Activated T-helper 2 cell treated with anti-CD3 and anti-CD28 coated beads, Interferon-gamma antibody, Interleukin-2, Interleukin-4, amounts not matched to agents 10 μg/mL and 5 μg/mL and 100 μg/mL, durations not matched to agents 14 hours and 24 hours and 36 hours (primary cell): ENCODE results near the gene DMBX1. TPM values are rescaled to one million over a fixed set of nuclear protein-coding genes. Genes with fewer than 3 reads are reported as not detected.

Experiments
- DNase-seq: peaks from one replicate; pipeline ENCODE4 v3.0.0; 2021; ENCODE audit warnings: low spot score
- H3K27ac Mint-ChIP-seq: one replicate; pipeline ENCODE4 v1.8.0; 2021; ENCODE audit warnings: mixed read lengths
- H3K27me3 Mint-ChIP-seq: one replicate; pipeline ENCODE4 v1.8.0; 2021; ENCODE audit warnings: low read depth, mixed read lengths
- H3K36me3 Mint-ChIP-seq: one replicate; pipeline ENCODE4 v1.8.0; 2021; ENCODE audit warnings: low read depth, mixed read lengths
- H3K4me1 Mint-ChIP-seq: one replicate; pipeline ENCODE4 v1.8.0; 2021; ENCODE audit warnings: low read depth, mixed read lengths
- H3K4me3 Mint-ChIP-seq: one replicate; pipeline ENCODE4 v1.8.0; 2021; ENCODE audit warnings: low read depth, mild to moderate bottlenecking, moderate library complexity, mixed read lengths
- H3K9me3 Mint-ChIP-seq: one replicate; pipeline ENCODE4 v1.8.0; 2021; ENCODE audit warnings: mixed read lengths
- intact Hi-C: fragments of 100-400 bp; cut with micrococcal nuclease; formaldehyde crosslinking; loops from one replicate; pipeline ENCODE4 v1.15.1; 2023
- total RNA-seq: library from RNA; stranded (reverse); gene quantifications from 2 replicates; pipeline ENCODE4 v1.2.3, GENCODE V29; 2022

The DMBX1 gene
- total RNA-seq, 1 donor from 2014 or later, result not detected

DNA sequence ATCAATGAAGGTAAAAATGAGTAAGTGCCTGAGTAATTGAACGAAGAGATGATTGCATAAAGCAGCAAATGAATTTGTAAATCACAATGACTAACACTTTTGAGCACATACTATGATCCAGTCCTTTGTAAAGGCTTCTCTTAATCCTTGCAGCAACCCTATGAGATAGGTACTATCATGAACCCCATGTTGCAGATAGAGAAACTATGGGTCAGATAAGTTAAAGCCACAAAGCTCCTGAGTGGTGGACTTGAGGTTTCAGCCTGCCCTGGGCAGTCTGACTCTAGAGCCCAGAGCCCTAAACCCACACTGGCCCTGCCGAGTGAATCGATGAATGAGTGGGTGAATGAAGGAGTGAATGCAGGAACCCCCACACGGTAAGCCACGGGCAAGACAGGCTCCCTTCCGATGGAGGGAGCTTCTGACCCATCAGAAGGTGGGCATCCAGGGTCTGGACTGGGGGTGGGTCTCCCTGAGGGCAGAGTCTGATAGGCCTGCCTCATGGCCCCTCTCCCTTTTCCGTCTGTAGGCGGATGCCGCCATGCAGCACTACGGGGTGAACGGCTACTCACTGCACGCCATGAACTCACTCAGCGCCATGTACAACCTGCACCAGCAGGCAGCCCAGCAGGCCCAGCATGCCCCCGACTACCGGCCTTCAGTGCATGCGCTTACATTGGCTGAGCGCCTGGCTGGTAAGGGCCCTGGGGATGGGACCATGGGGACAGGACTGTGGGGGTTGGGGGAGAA, 17.0 kb downstream of the DMBX1 start:
- H3K27me3 Mint-ChIP-seq, result peaks cover 14% of the 10 kb centered on the region

DNA sequence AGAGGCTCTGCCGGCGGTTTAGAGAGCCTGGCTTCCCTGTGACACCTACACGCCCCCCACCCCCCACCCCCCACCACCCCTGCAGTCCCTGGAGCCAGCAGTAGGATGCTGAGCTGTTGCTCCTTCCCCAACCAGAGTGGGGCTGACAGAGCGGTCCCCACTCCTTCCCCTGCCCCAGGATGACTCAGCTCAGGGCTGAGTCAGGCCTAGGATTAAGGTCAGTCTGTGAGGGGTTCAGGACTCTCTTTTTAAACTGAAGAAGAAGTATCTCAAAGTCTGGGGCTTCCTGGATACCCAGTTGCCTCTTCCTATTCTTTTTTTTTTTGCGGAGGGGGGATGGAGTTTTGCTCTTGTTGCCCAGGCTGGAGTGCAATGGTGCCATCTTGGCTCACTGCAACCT, 19.1 kb downstream of the DMBX1 start:
- intact Hi-C loops, result no loop called here
- Mint-ChIP-seq H3K27ac (no peak overlapping the region), H3K4me3 (no peak overlapping the region), H3K36me3 (no peaks in the 10 kb centered on the region), H3K27me3 (peaks cover 6% of the 10 kb centered on the region), H3K9me3 (no peaks in the 10 kb centered on the region), H3K4me1 (no peaks in the 10 kb centered on the region)
- DNase-seq, result no peak

More for the DNA sequence above, 17.0 kb downstream of the DMBX1 start:
- Mint-ChIP-seq H3K36me3 (no peaks in the 10 kb centered on the region), H3K27ac (no peak overlapping the region), H3K4me3 (no peak overlapping the region), H3K4me1 (no peaks in the 10 kb centered on the region), H3K9me3 (no peaks in the 10 kb centered on the region)
- DNase-seq, result no peak
- intact Hi-C loops, result no loop called here

DNA sequence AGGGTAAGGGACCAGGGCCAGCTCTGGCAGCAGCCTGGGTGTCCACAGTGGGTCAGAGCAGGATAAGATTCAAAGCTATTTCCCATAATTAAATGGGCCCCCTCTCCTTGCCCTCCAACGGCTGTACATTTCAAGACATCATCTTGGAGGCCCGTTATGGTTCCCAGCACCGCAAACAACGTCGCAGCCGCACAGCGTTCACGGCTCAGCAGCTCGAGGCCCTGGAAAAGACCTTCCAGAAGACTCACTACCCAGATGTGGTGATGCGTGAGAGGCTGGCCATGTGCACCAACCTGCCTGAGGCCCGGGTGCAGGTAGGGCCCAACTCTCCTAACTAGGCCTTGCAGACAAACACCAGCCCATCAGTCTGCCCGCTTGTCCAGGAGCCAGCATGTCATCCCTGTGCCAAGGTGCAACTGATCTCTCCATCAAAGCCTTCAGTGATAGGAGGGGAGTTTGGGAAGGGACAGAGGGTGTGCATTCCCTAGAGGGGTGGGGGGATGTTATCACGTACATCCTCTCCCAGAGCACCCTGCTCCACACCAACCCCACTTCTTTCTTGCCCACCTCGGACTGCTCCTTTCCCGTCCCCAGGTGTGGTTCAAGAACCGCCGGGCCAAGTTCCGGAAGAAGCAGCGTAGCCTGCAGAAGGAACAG, 20.8 kb downstream of the DMBX1 start:
- DNase-seq, result no peak
- Mint-ChIP-seq H3K27me3 (peaks cover 11% of the 10 kb centered on the region), H3K36me3 (no peaks in the 10 kb centered on the region), H3K27ac (no peak overlapping the region), H3K4me1 (no peaks in the 10 kb centered on the region), H3K9me3 (no peaks in the 10 kb centered on the region), H3K4me3 (no peak overlapping the region)
- intact Hi-C loops, result no loop called here

DNA sequence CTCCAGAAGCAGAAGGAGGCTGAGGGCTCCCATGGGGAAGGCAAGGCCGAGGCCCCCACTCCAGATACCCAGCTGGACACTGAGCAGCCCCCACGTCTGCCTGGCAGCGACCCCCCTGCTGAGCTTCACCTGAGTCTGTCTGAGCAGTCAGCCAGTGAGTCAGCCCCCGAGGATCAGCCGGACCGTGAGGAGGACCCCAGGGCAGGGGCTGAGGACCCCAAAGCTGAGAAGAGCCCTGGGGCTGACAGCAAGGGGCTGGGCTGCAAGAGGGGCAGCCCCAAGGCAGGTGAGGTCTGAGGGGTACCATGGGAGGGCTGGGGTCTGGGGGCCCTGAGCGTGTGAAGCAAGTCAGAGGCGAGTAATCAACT, 21.3 kb downstream of the DMBX1 start:
- H3K36me3 Mint-ChIP-seq, result no peaks in the 10 kb centered on the region
- H3K4me3 Mint-ChIP-seq, result no peak overlapping the region
- no peaks in the 10 kb centered on the region for H3K9me3 Mint-ChIP-seq
- intact Hi-C loops, result no loop called here
- peaks cover 14% of the 10 kb centered on the region for H3K27me3 Mint-ChIP-seq
- H3K4me1 Mint-ChIP-seq, result no peaks in the 10 kb centered on the region
- no peak for DNase-seq
- H3K27ac Mint-ChIP-seq, result no peak overlapping the region

DNA sequence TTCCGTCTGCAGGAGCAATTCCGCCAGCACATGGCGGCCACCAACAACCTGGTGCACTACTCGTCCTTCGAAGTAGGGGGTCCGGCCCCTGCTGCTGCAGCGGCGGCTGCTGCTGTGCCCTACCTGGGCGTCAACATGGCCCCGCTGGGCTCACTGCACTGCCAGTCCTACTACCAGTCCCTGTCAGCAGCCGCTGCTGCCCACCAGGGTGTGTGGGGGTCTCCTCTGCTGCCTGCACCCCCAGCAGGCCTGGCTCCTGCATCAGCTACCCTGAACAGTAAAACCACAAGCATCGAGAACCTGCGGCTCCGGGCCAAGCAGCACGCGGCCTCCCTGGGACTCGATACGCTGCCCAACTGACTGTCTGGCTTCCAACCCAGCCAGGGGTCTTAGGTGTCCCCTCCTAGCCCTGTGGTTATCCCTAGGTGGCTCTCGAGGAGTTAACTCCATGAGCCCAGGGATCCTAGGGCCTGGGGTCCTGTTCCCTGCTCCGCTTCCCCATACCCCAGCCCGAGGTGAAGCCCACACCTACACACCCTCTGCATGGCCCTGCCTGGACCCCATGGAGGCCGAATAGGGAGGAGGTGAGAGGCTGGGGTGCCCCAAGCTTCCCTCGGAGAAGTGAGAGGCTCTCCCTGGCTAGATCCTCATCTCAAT, 22.6 kb downstream of the DMBX1 start:
- no peaks in the 10 kb centered on the region for H3K36me3 Mint-ChIP-seq
- no peak for DNase-seq
- H3K27ac Mint-ChIP-seq, result no peak overlapping the region
- peaks cover 23% of the 10 kb centered on the region for H3K27me3 Mint-ChIP-seq
- intact Hi-C loops, result no loop called here
- H3K4me1 Mint-ChIP-seq, result no peaks in the 10 kb centered on the region
- no peak overlapping the region for H3K4me3 Mint-ChIP-seq
- H3K9me3 Mint-ChIP-seq, result no peaks in the 10 kb centered on the region

DNA sequence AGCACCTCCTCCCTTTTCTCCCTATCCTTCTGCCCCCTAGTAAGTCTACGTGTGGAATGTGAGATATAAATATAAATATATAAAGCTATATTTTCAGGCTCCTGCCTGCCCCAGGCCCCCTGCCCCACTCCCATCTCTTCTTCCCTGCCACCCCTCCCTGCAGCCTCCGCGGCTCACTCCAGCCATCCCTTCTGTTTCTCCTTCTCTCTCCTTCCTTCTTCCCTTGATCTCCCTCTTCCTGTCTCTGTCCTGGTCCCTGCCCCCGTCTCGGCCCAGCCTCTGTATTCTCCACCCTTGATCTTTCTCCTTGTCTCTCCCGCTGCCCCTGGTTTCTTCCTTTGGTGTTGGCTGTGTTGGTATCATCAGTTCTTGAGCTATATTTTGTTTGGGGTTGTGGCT, 23.2 kb downstream of the DMBX1 start:
- intact Hi-C loops, result no loop called here
- Mint-ChIP-seq H3K36me3 (no peaks in the 10 kb centered on the region), H3K4me1 (no peaks in the 10 kb centered on the region), H3K9me3 (no peaks in the 10 kb centered on the region), H3K4me3 (no peak overlapping the region), H3K27ac (no peak overlapping the region), H3K27me3 (peaks cover 27% of the 10 kb centered on the region)
- DNase-seq, result no peak

DNA sequence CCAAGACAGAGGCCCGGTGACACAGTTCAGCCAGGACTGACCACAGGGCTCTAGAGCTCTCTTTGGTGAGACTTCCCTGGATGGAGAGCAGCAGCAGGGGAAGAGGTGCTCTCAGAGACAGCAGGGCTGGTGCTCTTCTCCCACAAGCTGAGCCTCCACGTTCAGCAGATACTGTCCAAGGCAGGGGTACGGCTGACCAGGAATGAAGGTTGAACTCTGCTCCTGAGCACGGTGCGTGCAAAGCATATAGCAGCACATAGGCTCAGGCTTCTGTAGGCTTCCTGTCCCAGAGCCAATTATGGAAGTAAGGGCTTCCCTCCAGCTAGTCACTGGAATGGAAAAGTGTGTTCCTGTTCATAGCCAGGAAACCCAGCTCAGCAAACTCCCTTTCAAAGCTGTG, 23.9 kb downstream of the DMBX1 start:
- H3K4me3 Mint-ChIP-seq, result no peak overlapping the region
- peaks cover 34% of the 10 kb centered on the region for H3K27me3 Mint-ChIP-seq
- no peaks in the 10 kb centered on the region for H3K9me3 Mint-ChIP-seq
- DNase-seq, result no peak
- H3K27ac Mint-ChIP-seq, result no peak overlapping the region
- intact Hi-C loops, result no loop called here
- no peaks in the 10 kb centered on the region for H3K36me3 Mint-ChIP-seq
- H3K4me1 Mint-ChIP-seq, result no peaks in the 10 kb centered on the region

DNA sequence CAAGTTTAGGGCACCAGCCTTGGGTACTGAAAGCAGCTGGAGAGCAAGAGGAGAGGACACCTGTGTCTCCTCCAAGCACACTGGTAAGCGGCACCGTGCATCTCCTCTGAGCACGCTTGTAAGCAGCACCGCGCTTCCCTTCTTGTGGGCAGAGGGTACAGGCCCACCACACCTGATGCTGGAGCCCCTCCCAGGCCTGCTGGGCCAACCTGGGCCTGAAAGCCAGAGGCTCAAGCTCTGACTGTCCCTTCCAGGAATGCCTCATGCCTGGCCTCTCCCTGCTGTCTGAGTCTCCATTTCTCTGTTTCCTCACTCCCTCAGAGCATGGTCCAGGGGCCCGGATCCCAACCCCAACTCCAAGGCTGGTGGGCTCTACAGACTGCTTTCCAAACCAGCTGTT, 25.9 kb downstream of the DMBX1 start:
- no peak overlapping the region for H3K4me3 Mint-ChIP-seq
- H3K27ac Mint-ChIP-seq, result no peak overlapping the region
- DNase-seq, result no peak
- H3K9me3 Mint-ChIP-seq, result no peaks in the 10 kb centered on the region
- H3K4me1 Mint-ChIP-seq, result no peaks in the 10 kb centered on the region
- intact Hi-C loops, result no loop called here
- H3K36me3 Mint-ChIP-seq, result no peaks in the 10 kb centered on the region
- peaks cover 37% of the 10 kb centered on the region for H3K27me3 Mint-ChIP-seq

DNA sequence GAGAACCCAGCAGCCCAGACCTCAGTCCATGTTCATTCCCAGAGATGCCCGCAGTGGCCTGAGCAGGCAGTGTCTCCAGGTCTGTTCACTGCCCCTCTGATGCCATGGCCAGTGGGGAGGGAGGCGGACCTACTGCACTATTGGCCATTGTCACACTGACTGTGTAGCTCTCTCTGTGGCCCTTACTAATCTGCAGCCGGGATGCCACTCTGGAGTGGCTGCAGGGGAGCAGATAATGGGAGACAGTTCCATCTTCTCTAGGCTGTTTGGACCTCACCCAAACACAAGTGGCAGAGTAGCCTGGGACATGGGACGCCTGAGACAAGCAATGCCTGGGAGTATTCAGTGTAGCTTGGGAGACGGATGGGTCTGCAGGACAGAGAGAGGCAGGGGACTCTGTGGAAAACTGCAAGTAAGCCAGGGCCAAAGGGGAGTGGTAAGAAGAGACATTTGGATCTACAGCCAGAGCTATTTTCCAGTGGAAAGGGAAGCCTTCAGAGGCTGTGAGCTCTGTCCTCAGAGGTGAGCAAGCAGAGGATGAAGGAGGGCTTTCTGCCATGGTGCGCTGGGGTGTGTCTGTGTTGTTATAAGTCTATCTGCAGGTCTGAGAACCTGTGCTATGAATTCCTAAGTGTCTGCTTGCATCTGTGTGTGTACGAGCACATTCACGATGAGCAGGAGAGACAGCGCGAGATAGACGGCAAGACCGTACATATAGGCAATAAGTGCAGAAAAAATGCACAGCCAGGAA, 26.7 kb downstream of the DMBX1 start:
- no peak overlapping the region for H3K27ac Mint-ChIP-seq
- intact Hi-C loops, result no loop called here
- H3K4me3 Mint-ChIP-seq, result no peak overlapping the region
- no peak for DNase-seq
- no peaks in the 10 kb centered on the region for H3K9me3 Mint-ChIP-seq
- peaks cover 1% of the 10 kb centered on the region for H3K4me1 Mint-ChIP-seq
- H3K27me3 Mint-ChIP-seq, result peaks cover 37% of the 10 kb centered on the region
- no peaks in the 10 kb centered on the region for H3K36me3 Mint-ChIP-seq

DNA sequence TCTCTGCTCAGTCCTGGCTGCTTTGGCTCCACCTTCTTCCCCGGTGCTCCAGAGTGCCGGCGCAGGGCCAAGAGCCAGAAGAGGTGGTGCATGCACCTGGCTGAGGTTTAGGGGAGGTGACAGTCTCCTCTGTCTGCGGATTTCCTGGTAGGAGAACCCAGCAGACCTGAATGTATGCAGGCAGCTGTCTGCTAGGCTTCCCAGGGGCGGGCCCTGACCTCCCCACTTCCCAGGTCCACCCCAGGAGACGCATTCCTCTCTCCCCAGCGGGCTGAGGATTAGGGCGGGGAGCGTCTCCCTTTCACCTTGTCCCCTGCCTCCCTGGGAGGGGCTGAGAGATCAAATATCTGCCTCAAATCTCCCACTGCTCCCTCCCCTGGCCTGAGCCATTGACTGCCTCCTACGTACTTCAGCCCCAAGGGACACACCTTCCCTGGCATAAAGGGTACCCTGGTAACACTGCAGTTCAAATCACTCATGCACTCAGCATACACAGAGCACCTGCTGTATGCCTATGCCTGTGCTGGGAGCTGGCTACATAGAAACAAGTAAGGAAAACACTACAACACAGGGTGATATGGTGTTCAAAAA, 27.5 kb downstream of the DMBX1 start:
- Mint-ChIP-seq H3K4me1 (peaks cover 7% of the 10 kb centered on the region), H3K4me3 (no peak overlapping the region), H3K9me3 (no peaks in the 10 kb centered on the region), H3K27ac (no peak overlapping the region), H3K36me3 (no peaks in the 10 kb centered on the region), H3K27me3 (peaks cover 37% of the 10 kb centered on the region)
- intact Hi-C loops, result no loop called here
- DNase-seq, result no peak

DNA sequence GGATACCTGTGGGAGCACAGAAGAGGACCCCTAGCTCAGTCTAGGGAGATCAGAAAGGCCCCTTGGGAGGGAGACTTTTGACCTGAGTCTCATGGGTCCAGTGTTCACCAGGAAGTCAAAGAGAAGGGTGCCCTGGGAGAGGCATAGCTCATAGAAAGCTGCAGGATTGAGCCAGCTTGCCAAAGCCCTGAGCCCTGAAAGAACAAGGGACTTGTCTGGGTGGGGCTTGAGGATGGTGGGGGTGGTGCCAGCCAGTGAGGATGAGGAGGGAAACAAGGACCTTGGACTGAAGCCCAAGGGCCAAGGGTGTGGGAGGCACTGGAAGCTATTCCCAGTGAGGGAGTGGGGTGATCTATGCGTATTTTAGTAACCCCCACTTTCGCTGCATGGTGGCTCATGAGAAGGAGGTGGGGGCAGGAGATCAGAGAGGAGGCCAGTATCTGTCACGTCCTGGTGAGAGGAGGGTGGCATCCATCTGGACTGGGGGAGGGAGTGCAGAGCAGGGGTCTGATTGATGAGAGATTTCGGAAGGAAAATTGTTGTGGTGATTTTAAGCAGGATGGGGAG, 28.4 kb downstream of the DMBX1 start:
- Mint-ChIP-seq H3K4me1 (peaks cover 15% of the 10 kb centered on the region), H3K27me3 (peaks cover 37% of the 10 kb centered on the region), H3K4me3 (no peak overlapping the region), H3K27ac (no peak overlapping the region), H3K9me3 (no peaks in the 10 kb centered on the region), H3K36me3 (no peaks in the 10 kb centered on the region)
- intact Hi-C loops, result no loop called here
- no peak for DNase-seq

DNA sequence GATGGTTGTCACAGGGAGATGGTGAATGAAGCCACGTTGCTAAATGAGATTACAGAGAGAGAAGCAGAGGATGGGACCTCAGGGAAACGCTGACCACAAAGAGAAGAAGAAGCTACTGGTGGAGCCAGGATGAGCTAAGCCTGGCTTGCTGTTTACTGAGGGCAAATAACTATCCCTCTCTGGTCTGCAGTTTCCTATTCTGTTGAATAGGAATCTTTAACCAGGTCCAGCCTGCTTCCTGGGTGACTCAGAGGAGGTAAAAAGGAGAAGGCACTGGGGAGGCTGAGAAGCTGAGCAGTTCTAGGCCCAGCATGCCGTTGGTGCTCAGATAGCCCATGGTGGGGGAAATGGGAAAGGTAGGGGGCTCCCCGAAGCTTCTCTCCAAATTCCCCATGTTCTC, 29.6 kb downstream of the DMBX1 start:
- Mint-ChIP-seq H3K4me1 (peaks cover 15% of the 10 kb centered on the region), H3K27ac (no peak overlapping the region), H3K36me3 (no peaks in the 10 kb centered on the region), H3K27me3 (peaks cover 32% of the 10 kb centered on the region), H3K9me3 (no peaks in the 10 kb centered on the region), H3K4me3 (no peak overlapping the region)
- no peak for DNase-seq
- intact Hi-C loops, result no loop called here
